Measurements from ENCODE around the gene PER3. TPM values are rescaled to one million over a fixed set of nuclear protein-coding genes. Genes with fewer than 3 reads are reported as not detected.

PER3 gene
- polyA plus RNA-seq, 1 donor from 2014 or later = 0.84 TPM

GRCh38 chr1:7752512-7753417 is 31.3 kb upstream of the PER3 start:
- Histone ChIP-seq H3K27me3 (ENCODE audit: insufficient read depth, low read depth, low read length) (no peaks in the 10 kb centered on the region), H3K4me3 (ENCODE audit: low read length) (no peak overlapping the region), H3K9me2 (ENCODE audit: insufficient read depth, low read length) (no peaks in the 10 kb centered on the region), H3K27ac (ENCODE audit: low read length) (peak overlapping the region; percentile 35), H3K79me2 (replicated peaks; ENCODE audit: insufficient read depth, low read length) (no peaks in the 10 kb centered on the region), H4K20me1 (ENCODE audit: insufficient read depth) (no peaks in the 10 kb centered on the region), H3K9ac (ENCODE audit: low read length) (peak overlapping the region; percentile 33), H3K9me3 (ENCODE audit: low read length) (no peaks in the 10 kb centered on the region), H3K36me3 (ENCODE audit: insufficient read depth, low read length) (peaks cover 8% of the 10 kb centered on the region), H3K4me2 (ENCODE audit: low read length) (no peak overlapping the region), H3F3A (ENCODE audit: insufficient read depth, low read length, poor library complexity, severe bottlenecking) (no peaks in the 10 kb centered on the region), H2AFZ (ENCODE audit: low read depth, low read length) (no peak overlapping the region)
- TF ChIP-seq EZH2 (IDR thresholded peaks at IDR 0.05; ENCODE audit: borderline replicate concordance, insufficient read depth, low read length, poor library complexity, severe bottlenecking) = no peak
- TF ChIP-seq SMC3 (conservative IDR thresholded peaks at IDR 0.05; ENCODE audit: poor library complexity) = peak; percentile 95
- peak; percentile 30 for TF ChIP-seq MXI1 (conservative IDR thresholded peaks at IDR 0.05; ENCODE audit: poor library complexity, severe bottlenecking)
- TF ChIP-seq RAD21 (conservative IDR thresholded peaks at IDR 0.05) = peak; percentile 84
- TF ChIP-seq, protein P1, sequence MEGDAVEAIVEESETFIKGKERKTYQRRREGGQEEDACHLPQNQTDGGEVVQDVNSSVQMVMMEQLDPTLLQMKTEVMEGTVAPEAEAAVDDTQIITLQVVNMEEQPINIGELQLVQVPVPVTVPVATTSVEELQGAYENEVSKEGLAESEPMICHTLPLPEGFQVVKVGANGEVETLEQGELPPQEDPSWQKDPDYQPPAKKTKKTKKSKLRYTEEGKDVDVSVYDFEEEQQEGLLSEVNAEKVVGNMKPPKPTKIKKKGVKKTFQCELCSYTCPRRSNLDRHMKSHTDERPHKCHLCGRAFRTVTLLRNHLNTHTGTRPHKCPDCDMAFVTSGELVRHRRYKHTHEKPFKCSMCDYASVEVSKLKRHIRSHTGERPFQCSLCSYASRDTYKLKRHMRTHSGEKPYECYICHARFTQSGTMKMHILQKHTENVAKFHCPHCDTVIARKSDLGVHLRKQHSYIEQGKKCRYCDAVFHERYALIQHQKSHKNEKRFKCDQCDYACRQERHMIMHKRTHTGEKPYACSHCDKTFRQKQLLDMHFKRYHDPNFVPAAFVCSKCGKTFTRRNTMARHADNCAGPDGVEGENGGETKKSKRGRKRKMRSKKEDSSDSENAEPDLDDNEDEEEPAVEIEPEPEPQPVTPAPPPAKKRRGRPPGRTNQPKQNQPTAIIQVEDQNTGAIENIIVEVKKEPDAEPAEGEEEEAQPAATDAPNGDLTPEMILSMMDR (IDR thresholded peaks at IDR 0.05; ENCODE audit: poor library complexity, severe bottlenecking) = peak; percentile 91
- TF ChIP-seq, protein P2, sequence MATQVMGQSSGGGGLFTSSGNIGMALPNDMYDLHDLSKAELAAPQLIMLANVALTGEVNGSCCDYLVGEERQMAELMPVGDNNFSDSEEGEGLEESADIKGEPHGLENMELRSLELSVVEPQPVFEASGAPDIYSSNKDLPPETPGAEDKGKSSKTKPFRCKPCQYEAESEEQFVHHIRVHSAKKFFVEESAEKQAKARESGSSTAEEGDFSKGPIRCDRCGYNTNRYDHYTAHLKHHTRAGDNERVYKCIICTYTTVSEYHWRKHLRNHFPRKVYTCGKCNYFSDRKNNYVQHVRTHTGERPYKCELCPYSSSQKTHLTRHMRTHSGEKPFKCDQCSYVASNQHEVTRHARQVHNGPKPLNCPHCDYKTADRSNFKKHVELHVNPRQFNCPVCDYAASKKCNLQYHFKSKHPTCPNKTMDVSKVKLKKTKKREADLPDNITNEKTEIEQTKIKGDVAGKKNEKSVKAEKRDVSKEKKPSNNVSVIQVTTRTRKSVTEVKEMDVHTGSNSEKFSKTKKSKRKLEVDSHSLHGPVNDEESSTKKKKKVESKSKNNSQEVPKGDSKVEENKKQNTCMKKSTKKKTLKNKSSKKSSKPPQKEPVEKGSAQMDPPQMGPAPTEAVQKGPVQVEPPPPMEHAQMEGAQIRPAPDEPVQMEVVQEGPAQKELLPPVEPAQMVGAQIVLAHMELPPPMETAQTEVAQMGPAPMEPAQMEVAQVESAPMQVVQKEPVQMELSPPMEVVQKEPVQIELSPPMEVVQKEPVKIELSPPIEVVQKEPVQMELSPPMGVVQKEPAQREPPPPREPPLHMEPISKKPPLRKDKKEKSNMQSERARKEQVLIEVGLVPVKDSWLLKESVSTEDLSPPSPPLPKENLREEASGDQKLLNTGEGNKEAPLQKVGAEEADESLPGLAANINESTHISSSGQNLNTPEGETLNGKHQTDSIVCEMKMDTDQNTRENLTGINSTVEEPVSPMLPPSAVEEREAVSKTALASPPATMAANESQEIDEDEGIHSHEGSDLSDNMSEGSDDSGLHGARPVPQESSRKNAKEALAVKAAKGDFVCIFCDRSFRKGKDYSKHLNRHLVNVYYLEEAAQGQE (IDR thresholded peaks at IDR 0.05; ENCODE audit: borderline replicate concordance) = no peak
- no peak for TF ChIP-seq EP300 (conservative IDR thresholded peaks at IDR 0.05; ENCODE audit: poor library complexity, severe bottlenecking)

- no peak for TF ChIP-seq EZH2 (IDR thresholded peaks at IDR 0.05; ENCODE audit: borderline replicate concordance, insufficient read depth, low read length, poor library complexity, severe bottlenecking)
- TF ChIP-seq, protein P1 (IDR thresholded peaks at IDR 0.05; ENCODE audit: poor library complexity, severe bottlenecking) = no peak
- TF ChIP-seq, protein P2 (IDR thresholded peaks at IDR 0.05; ENCODE audit: borderline replicate concordance) = no peak
- no peak for TF ChIP-seq MXI1 (conservative IDR thresholded peaks at IDR 0.05; ENCODE audit: poor library complexity, severe bottlenecking)
- no peak for TF ChIP-seq SMC3 (conservative IDR thresholded peaks at IDR 0.05; ENCODE audit: poor library complexity)
- TF ChIP-seq POLR2AphosphoS5 (IDR thresholded peaks at IDR 0.05) = no peak
- no peak for TF ChIP-seq EP300 (conservative IDR thresholded peaks at IDR 0.05; ENCODE audit: poor library complexity, severe bottlenecking)
- no peak for TF ChIP-seq RAD21 (conservative IDR thresholded peaks at IDR 0.05)
- TF ChIP-seq TAF1 (IDR thresholded peaks at IDR 0.05; ENCODE audit: low read depth) = no peak
- H3K9ac ChIP-seq (ENCODE audit: low read length) = no peak overlapping the region
- no peaks in the 10 kb centered on the region for H3K9me3 ChIP-seq (ENCODE audit: low read length)
- H3K9me2 ChIP-seq (ENCODE audit: insufficient read depth, low read length) = no peaks in the 10 kb centered on the region
- no peaks in the 10 kb centered on the region for H4K20me1 ChIP-seq (ENCODE audit: insufficient read depth)
- no peak overlapping the region for H3K4me2 ChIP-seq (ENCODE audit: low read length)
- H2AFZ ChIP-seq (ENCODE audit: low read depth, low read length) = no peak overlapping the region
- no peak overlapping the region for H3K4me3 ChIP-seq (ENCODE audit: low read length)
- H3K79me2 ChIP-seq (replicated peaks; ENCODE audit: insufficient read depth, low read length) = no peaks in the 10 kb centered on the region
- no peak overlapping the region for H3K27ac ChIP-seq (ENCODE audit: low read length)
- no peaks in the 10 kb centered on the region for H3K27me3 ChIP-seq (ENCODE audit: insufficient read depth, low read depth, low read length)
- H3K36me3 ChIP-seq (ENCODE audit: insufficient read depth, low read length) = peaks cover 8% of the 10 kb centered on the region
- H3F3A ChIP-seq (ENCODE audit: insufficient read depth, low read length, poor library complexity, severe bottlenecking) = no peaks in the 10 kb centered on the region
Observed at GRCh38 chr1:7753641-7754040, 30.4 kb upstream of the PER3 start.

All from neural cell (in vitro differentiated cells).